ENCODE data around the gene COLGALT1. TPM values are rescaled to one million over a fixed set of nuclear protein-coding genes. Genes with fewer than 3 reads are reported as not detected.
"Not testable (repeated sequence)": the region's sequence is repeated elsewhere in the genome, so short reads cannot be mapped to it uniquely, and the experiment has no call there.

Gene COLGALT1
- total RNA-seq, 2 experiments from 2014 or later = 49.6 to 68.6 TPM

DNA sequence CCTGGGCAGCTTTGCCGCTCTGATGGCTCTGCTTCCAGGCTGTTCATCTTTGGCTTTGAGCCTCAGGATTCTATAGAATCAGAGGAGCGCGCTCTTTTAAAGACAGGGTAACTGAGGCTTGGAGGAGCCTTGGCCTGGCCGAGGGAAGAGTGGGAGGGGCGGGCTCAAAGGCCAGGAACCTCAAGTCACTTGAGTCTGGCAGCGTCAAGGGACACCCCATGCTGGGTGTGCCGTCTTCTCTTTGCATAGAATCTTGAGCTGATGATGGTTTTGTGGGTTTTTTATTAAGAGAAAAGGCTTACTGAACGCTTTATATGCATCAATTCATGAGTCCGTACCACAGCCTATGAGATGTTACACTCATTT, 42.9 kb upstream of the COLGALT1 start:
- peak overlapping the region; percentile 83 for H3K4me3 ChIP-seq (ENCODE audit: low read depth, low read length, poor library complexity, severe bottlenecking)
- H3K79me2 ChIP-seq (ENCODE audit: insufficient read depth, low read depth, low read length) = peaks cover 28% of the 10 kb centered on the region
- intact Hi-C loops (cut with micrococcal nuclease; ENCODE audit: unreplicated experiment) = loop anchor here (5.0 kb wide), 1 partner anchor 105 kb away; the partner anchor contains the start of gene BST2
- H3K9me3 ChIP-seq (ENCODE audit: low read length) = peaks cover 5% of the 10 kb centered on the region; the same call in 1 of the 2 replicates
- H3K9me2 ChIP-seq (ENCODE audit: insufficient read depth, low read length) = no peaks in the 10 kb centered on the region
- ChIA-PET POLR2A (interaction anchor here (1.4 to 4.4 kb wide), 2 partner anchors 11 to 14 kb away, joined by 3 to 33 read pairs; a partner anchor contains a TSS), CTCF (ENCODE audit: unreplicated experiment) (no interaction called here)
- no peak for DNase-seq (ENCODE audit: low spot score)
- peaks cover 30% of the 10 kb centered on the region for H3K36me3 ChIP-seq (ENCODE audit: insufficient read depth, low read length)
- no peaks in the 10 kb centered on the region for H4K20me1 ChIP-seq (ENCODE audit: insufficient read depth, low read length)
- H3K4me1 ChIP-seq (ENCODE audit: insufficient read depth, low read length, poor library complexity, severe bottlenecking) = peaks cover 17% of the 10 kb centered on the region
- peak overlapping the region; percentile 97 for H3K4me2 ChIP-seq (ENCODE audit: low read length)
- peak overlapping the region; percentile 74 for H3K27ac ChIP-seq (ENCODE audit: low read depth, low read length, poor library complexity, severe bottlenecking)
- BruUV-seq (replicated peaks) = no TSS peak
- TF ChIP-seq, protein P1, sequence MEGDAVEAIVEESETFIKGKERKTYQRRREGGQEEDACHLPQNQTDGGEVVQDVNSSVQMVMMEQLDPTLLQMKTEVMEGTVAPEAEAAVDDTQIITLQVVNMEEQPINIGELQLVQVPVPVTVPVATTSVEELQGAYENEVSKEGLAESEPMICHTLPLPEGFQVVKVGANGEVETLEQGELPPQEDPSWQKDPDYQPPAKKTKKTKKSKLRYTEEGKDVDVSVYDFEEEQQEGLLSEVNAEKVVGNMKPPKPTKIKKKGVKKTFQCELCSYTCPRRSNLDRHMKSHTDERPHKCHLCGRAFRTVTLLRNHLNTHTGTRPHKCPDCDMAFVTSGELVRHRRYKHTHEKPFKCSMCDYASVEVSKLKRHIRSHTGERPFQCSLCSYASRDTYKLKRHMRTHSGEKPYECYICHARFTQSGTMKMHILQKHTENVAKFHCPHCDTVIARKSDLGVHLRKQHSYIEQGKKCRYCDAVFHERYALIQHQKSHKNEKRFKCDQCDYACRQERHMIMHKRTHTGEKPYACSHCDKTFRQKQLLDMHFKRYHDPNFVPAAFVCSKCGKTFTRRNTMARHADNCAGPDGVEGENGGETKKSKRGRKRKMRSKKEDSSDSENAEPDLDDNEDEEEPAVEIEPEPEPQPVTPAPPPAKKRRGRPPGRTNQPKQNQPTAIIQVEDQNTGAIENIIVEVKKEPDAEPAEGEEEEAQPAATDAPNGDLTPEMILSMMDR (conservative IDR thresholded peaks at IDR 0.05; ENCODE audit: low read length) = no peak
- TF ChIP-seq EZH2phosphoT487 (IDR thresholded peaks at IDR 0.05; ENCODE audit: borderline replicate concordance, low read depth, low read length) = no peak
- no peak overlapping the region for H2AFZ ChIP-seq (ENCODE audit: low read length)

DNA sequence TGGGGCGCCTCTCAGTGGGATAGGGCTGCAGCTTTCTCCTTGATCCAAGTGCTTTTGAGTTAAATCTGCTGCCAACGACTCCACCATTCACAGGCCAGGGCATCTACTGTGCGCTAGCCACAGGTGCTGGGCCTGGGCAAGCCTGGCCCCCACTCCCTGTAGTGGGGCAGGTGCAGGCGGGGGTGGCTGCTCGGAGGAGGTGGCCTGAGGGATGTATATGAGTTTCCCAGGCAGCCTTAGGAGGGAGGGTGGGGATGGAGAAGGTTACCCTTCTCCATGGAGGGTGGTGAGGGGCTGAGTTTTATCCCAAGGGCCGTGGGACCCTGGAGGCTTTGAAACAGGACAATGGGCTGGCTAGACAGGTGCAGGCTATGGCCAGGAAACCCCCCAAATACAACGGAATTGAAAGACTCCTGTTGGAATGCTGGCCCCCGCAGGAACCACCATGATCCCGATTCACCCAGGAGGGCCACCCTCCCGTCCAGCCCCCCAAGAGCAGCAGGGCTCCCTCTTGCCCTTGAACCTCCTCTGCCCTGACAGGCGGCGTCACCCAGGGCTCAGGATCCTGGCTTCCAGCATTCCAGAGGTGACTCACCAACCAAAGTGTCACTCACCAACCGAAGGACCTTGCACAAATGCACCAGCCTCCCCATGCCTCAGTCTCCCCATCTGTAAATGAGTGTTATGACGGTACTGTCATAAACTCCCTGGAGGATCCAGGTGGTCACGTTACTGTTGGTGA, 39.9 kb upstream of the COLGALT1 start:
- ChIA-PET POLR2A (interaction anchor here (1.1 kb wide), 1 partner anchor 9 kb away, joined by 3 read pairs; no protein-coding TSS in a partner anchor), CTCF (ENCODE audit: unreplicated experiment) (no interaction called here)
- H3K79me2 ChIP-seq (ENCODE audit: insufficient read depth, low read depth, low read length) = peaks cover 14% of the 10 kb centered on the region; the same call in 1 of the 2 replicates
- no peaks in the 10 kb centered on the region for H3K9me2 ChIP-seq (ENCODE audit: insufficient read depth, low read length)
- no peaks in the 10 kb centered on the region for H4K20me1 ChIP-seq (ENCODE audit: insufficient read depth, low read length)
- H3K4me3 ChIP-seq (ENCODE audit: low read depth, low read length, poor library complexity, severe bottlenecking) = no peak overlapping the region
- no peak overlapping the region for H2AFZ ChIP-seq (ENCODE audit: low read length)
- peaks cover 11% of the 10 kb centered on the region; the same call in 1 of the 2 replicates for H3K9me3 ChIP-seq (ENCODE audit: low read length)
- no peak for DNase-seq (ENCODE audit: low spot score)
- no peak overlapping the region for H3K27ac ChIP-seq (ENCODE audit: low read depth, low read length, poor library complexity, severe bottlenecking)
- intact Hi-C loops (cut with micrococcal nuclease; ENCODE audit: unreplicated experiment) = no loop called here
- no peak overlapping the region for H3K4me2 ChIP-seq (ENCODE audit: low read length)
- H3K4me1 ChIP-seq (ENCODE audit: insufficient read depth, low read length, poor library complexity, severe bottlenecking) = peaks cover 14% of the 10 kb centered on the region
- no TSS peak for BruUV-seq (replicated peaks)
- no peak for TF ChIP-seq EZH2phosphoT487 (IDR thresholded peaks at IDR 0.05; ENCODE audit: borderline replicate concordance, low read depth, low read length)
- TF ChIP-seq, protein P1 (conservative IDR thresholded peaks at IDR 0.05; ENCODE audit: low read length) = no peak
- peaks cover 38% of the 10 kb centered on the region for H3K36me3 ChIP-seq (ENCODE audit: insufficient read depth, low read length)

DNA sequence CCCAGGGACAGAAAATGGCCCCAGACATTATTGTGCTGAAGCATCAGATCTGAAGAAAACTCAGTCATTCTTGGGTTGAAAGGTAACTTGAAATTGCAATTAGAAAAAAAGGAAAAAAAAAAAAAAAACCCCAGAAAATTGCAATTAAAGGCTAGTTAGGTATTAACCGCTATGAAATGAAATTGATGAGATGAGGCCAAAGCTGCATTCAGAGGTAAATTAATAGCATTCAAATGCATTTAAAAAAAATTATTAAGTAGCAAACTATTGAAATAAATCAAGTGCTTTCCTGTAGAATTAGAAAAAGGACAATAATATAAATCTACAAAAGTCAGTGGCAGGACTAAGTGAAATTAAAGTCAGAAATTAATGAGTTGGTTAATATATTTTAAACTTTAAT, 37.6 kb upstream of the COLGALT1 start:
- Histone ChIP-seq H3K4me2 (ENCODE audit: low read length) (no peak overlapping the region), H3K9me3 (ENCODE audit: low read length) (peaks cover 11% of the 10 kb centered on the region; the same call in 1 of the 2 replicates), H3K9me2 (ENCODE audit: insufficient read depth, low read length) (no peaks in the 10 kb centered on the region), H3K27ac (ENCODE audit: low read depth, low read length, poor library complexity, severe bottlenecking) (no peak overlapping the region), H4K20me1 (ENCODE audit: insufficient read depth, low read length) (no peaks in the 10 kb centered on the region), H3K36me3 (ENCODE audit: insufficient read depth, low read length) (peaks cover 49% of the 10 kb centered on the region), H2AFZ (ENCODE audit: low read length) (no peak overlapping the region), H3K4me3 (ENCODE audit: low read depth, low read length, poor library complexity, severe bottlenecking) (no peak overlapping the region), H3K4me1 (ENCODE audit: insufficient read depth, low read length, poor library complexity, severe bottlenecking) (peaks cover 18% of the 10 kb centered on the region), H3K79me2 (ENCODE audit: insufficient read depth, low read depth, low read length) (peaks cover 2% of the 10 kb centered on the region; the same call in 1 of the 2 replicates)
- TSS peak; percentile 43 for BruUV-seq (replicated peaks)
- intact Hi-C loops (cut with micrococcal nuclease; ENCODE audit: unreplicated experiment) = no loop called here
- DNase-seq (ENCODE audit: low spot score) = no peak
- ChIA-PET CTCF (ENCODE audit: unreplicated experiment) (no interaction called here), POLR2A (no interaction called here)
- TF ChIP-seq, protein P1 (conservative IDR thresholded peaks at IDR 0.05; ENCODE audit: low read length) = no peak

DNA sequence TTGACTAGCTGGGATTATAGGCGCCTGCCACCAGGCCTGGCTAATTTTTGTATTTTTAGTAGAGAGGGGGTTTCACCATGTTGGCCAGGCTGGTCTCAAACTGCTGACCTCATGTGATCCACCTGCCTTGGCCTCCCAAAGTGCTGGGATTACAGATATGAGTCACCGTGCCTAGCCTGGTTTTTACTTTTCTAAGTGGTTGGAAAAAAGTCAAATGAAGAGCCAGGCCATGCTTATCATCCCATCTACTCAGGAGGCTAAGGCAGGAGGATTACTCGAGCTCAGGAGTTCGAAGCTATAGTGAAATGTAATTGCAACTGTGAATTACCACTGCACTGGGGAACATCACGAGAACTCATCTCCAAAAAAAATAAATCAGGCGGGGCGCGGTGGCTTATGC, 36.8 kb upstream of the COLGALT1 start:
- H3K4me1 ChIP-seq (ENCODE audit: insufficient read depth, low read length, poor library complexity, severe bottlenecking) = peaks cover 23% of the 10 kb centered on the region
- POLR2A ChIA-PET = interaction anchor here (0.7 to 1.0 kb wide), 2 partner anchors 11 to 153 kb away, joined by 3 read pairs; no protein-coding TSS in a partner anchor
- not testable (repeated sequence) for H3K4me2 ChIP-seq (ENCODE audit: low read length)

More for the DNA sequence above, 36.8 kb upstream of the COLGALT1 start:
- CTCF ChIA-PET (ENCODE audit: unreplicated experiment); intact Hi-C loops (cut with micrococcal nuclease; ENCODE audit: unreplicated experiment); H4K20me1 ChIP-seq (ENCODE audit: insufficient read depth, low read length); H3K9me2 ChIP-seq (ENCODE audit: insufficient read depth, low read length); BruUV-seq (replicated peaks); DNase-seq (ENCODE audit: low spot score); H2AFZ ChIP-seq (ENCODE audit: low read length); H3K79me2 ChIP-seq (ENCODE audit: insufficient read depth, low read depth, low read length); H3K4me3 ChIP-seq (ENCODE audit: low read depth, low read length, poor library complexity, severe bottlenecking); H3K27ac ChIP-seq (ENCODE audit: low read depth, low read length, poor library complexity, severe bottlenecking): not testable (repeated sequence)
- Histone ChIP-seq H3K9me3 (ENCODE audit: low read length) (peaks cover 11% of the 10 kb centered on the region; the same call in 1 of the 2 replicates), H3K36me3 (ENCODE audit: insufficient read depth, low read length) (peaks cover 43% of the 10 kb centered on the region)

Measured in OCI-LY7 (cell line).